Measurements from ENCODE around the gene KCNH4. TPM values are rescaled to one million over a fixed set of nuclear protein-coding genes. Genes with fewer than 3 reads are reported as not detected.

KCNH4 gene
- total and polyA plus RNA-seq, 2 of the 13 experiments (the other 11 are each of a cell fraction or from before 2014, with no cell fraction given): 0.01 to 0.09 TPM

- TF ChIP-seq PRDM15 (CRISPR knock-in tag; IDR thresholded peaks at IDR 0.05): no peak
- TF ChIP-seq ZNF136 (CRISPR knock-in tag; IDR thresholded peaks at IDR 0.05; ENCODE audit: low read depth): no peak
- no peak for TF ChIP-seq IRF1 (CRISPR knock-in tag; IDR thresholded peaks at IDR 0.05; ENCODE audit: low read depth)
- no peak for TF ChIP-seq ZFP36 (IDR thresholded peaks at IDR 0.05; ENCODE audit: borderline replicate concordance, low read depth, low read length, partially characterized antibody)
- TF ChIP-seq RBM39 (IDR thresholded peaks at IDR 0.05; ENCODE audit: low read depth, low read length, poor library complexity, severe bottlenecking): peak; percentile 42
- no peak for TF ChIP-seq TMF1 (CRISPR knock-in tag; IDR thresholded peaks at IDR 0.05; ENCODE audit: low read depth)
- no peak for TF ChIP-seq ZNF280D (CRISPR knock-in tag; IDR thresholded peaks at IDR 0.05)
- TF ChIP-seq ZNF570 (CRISPR knock-in tag; IDR thresholded peaks at IDR 0.05; ENCODE audit: borderline replicate concordance): no peak
- no peak for TF ChIP-seq HIVEP1 (CRISPR knock-in tag; IDR thresholded peaks at IDR 0.05)
- peak; percentile 63; the same call in 1 of the 2 replicates for TF ChIP-seq ZNF644 (CRISPR knock-in tag; IDR thresholded peaks at IDR 0.05; ENCODE audit: low read depth)
- no peak for TF ChIP-seq ZBTB26 (CRISPR knock-in tag; IDR thresholded peaks at IDR 0.05; ENCODE audit: borderline replicate concordance)
- TF ChIP-seq ARID5B (CRISPR knock-in tag; IDR thresholded peaks at IDR 0.05): 0 out of 2 replicates have a peak, but pooled peaks have one; percentile 22
- no peak for TF ChIP-seq ATF7-NPFF (CRISPR knock-in tag; IDR thresholded peaks at IDR 0.05; ENCODE audit: low read depth)
- no peak for TF ChIP-seq FIP1L1 (IDR thresholded peaks at IDR 0.05; ENCODE audit: borderline replicate concordance, insufficient read depth, low read depth, low read length)
Measured at GRCh38 chr17:42163113-42163512, 17.8 kb downstream of the KCNH4 start (continued).

Data from HepG2 (cell line).